ENCODE measurements around the gene TMEM72. TPM values are rescaled to one million over a fixed set of nuclear protein-coding genes. Genes with fewer than 3 reads are reported as not detected.

Gene TMEM72
- total RNA-seq, 1 experiment from 2014 or later = not detected

- no peaks in the 10 kb centered on the region for H4K20me1 ChIP-seq (ENCODE audit: control insufficient read depth, insufficient read depth, insufficient read length)
- H3K4me1 Mint-ChIP-seq = peaks cover 0 to 2% of the 10 kb centered on the region in 2 experiments; a peak in 1 of 4 replicates
- no peak overlapping the region for H3K23ac ChIP-seq (ENCODE audit: insufficient read length, low read depth, low read length)
- no peak for TF ChIP-seq CTCF (conservative IDR thresholded peaks at IDR 0.05)
- no peak overlapping the region for H3T11ph ChIP-seq (ENCODE audit: low read length)
- H2BK15ac ChIP-seq (ENCODE audit: low read depth, low read length) = no peak overlapping the region
- H3K23me2 ChIP-seq (ENCODE audit: insufficient read length, low read depth, low read length, poor library complexity, severe bottlenecking) = no peaks in the 10 kb centered on the region
- H3K79me1 ChIP-seq (ENCODE audit: insufficient read depth, low read depth, low read length, poor library complexity, severe bottlenecking) = no peaks in the 10 kb centered on the region
- H4K8ac ChIP-seq (replicated peaks; ENCODE audit: insufficient read length, low read depth, low read length) = no peak overlapping the region
- H2AFZ ChIP-seq (ENCODE audit: low read length) = no peak overlapping the region
- no peak overlapping the region for H3K56ac ChIP-seq (ENCODE audit: insufficient read length, low read depth, low read length)
- no peak overlapping the region for H3K27ac ChIP-seq (ENCODE audit: insufficient read length, low read depth, low read length)
- H3K4ac ChIP-seq (ENCODE audit: low read depth, low read length) = no peak overlapping the region
- H2BK120ac ChIP-seq (ENCODE audit: low read depth, low read length, poor library complexity, severe bottlenecking) = no peak overlapping the region
- H3K18ac ChIP-seq (ENCODE audit: insufficient read length, low read depth, low read length) = no peak overlapping the region
- no peaks in the 10 kb centered on the region for H3K36me3 Mint-ChIP-seq (ENCODE audit: insufficient read depth in 1 of 3, low read depth in 3 of 3)
- no peak overlapping the region for H3K4me3 Mint-ChIP-seq
- peaks cover 5% of the 10 kb centered on the region for H3K27me3 Mint-ChIP-seq (ENCODE audit: low read depth)
- no peak overlapping the region for H3K9ac ChIP-seq (ENCODE audit: extremely low read depth, insufficient read length, low read length)
- no peak overlapping the region for H4K91ac ChIP-seq (ENCODE audit: insufficient read length, low read depth, low read length)
- H2BK20ac ChIP-seq (ENCODE audit: low read depth, low read length, poor library complexity, severe bottlenecking) = no peak overlapping the region
- no peak overlapping the region for H2BK5ac ChIP-seq (ENCODE audit: insufficient read length, low read length)
- no peak for DNase-seq
- H3K27ac Mint-ChIP-seq = no peak overlapping the region
- no CpG with 5 or more reads among the region's 6 CpGs for WGBS (ENCODE audit: extremely low coverage, insufficient read length, low lambda C conversion rate)
- H2AK5ac ChIP-seq (ENCODE audit: insufficient read length, low read length) = no peak overlapping the region
- H4K5ac ChIP-seq (ENCODE audit: insufficient read length, low read depth, low read length) = no peak overlapping the region
- no peaks in the 10 kb centered on the region for H3K4me1 ChIP-seq (ENCODE audit: insufficient read depth, low read length)
- no peak overlapping the region for H2BK12ac ChIP-seq (ENCODE audit: insufficient read length, low read depth, low read length)
- H3K79me2 ChIP-seq (ENCODE audit: insufficient read depth, low read length) = no peaks in the 10 kb centered on the region
- no peaks in the 10 kb centered on the region for H3K27me3 ChIP-seq (ENCODE audit: insufficient read depth, low read length)
- H3K14ac ChIP-seq (ENCODE audit: insufficient read depth, low read length) = no peak overlapping the region
- H3K9me3 Mint-ChIP-seq = no peaks in the 10 kb centered on the region; a peak in 1 of 5 replicates
- no peaks in the 10 kb centered on the region for H3K9me3 ChIP-seq (ENCODE audit: control insufficient read depth, low read depth, low read length)
- no peak overlapping the region for H3K4me2 ChIP-seq (ENCODE audit: insufficient read depth, insufficient read length, low read length)
Observed at GRCh38 chr10:44873160-44873559, 38.0 kb upstream of the TMEM72 start.

Measured in H9 (cell line).